Bone marrow (tissue), 2 donors: Measurements from ENCODE around the gene MYCBPAP.

Source experiments
- DNase-seq, 2 donors: peaks; one replicate each; lab custom pipeline; 2025; lab: John Stamatoyannopoulos, UW

The MYCBPAP gene

DNA sequence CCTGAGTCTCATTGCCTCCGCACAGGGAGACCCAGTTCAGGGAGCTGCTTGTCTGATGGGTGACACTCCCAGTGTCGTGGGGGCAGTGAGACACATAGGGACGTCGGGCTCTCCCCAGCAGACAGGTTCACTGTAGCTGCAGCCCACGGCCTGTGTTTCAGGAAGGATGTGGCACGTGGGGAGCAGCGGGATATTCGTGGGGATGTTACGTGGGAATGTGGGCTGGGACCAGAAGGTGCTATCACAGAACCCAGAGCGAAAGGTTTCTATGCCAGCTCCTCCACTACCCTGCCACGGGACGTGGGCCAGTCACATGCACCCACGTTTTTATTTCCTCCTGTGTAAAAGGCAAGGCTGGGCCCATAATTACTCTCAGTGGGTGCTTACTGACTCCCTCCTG is 68.6 kb downstream of the MYCBPAP start:
- DNase-seq: no peak

DNA sequence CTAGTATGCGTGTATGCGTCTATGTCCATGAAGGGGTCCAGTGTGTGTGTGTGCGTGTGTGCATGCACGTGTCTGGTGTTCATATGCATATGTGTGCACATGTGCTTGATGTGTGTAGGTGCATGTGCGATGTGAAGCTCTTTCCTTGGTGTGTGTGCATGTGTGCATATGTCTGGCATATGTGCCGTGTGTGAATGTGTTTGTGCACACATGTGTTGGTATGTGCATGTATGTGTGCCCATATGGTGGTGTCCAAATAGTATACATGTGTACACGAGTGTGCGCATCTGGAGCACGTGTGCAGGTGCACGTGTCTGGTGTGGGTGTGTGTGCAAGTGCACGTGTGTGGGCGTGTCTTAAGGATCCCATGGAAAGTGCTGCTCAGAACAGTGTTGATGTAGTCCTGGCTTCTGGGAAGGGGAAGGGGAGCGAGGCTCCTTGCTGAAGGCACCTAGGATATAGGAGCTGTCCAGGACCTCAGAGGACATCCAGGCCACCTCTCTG is 69.3 kb downstream of the MYCBPAP start:
- DNase-seq: no peak

- no peak for DNase-seq
Measured at GRCh38 chr17:50578173-50578572, 69.9 kb downstream of the MYCBPAP start.

- DNase-seq: no peak
Measured at GRCh38 chr17:50579399-50579798, 71.2 kb downstream of the MYCBPAP start.

GRCh38 chr17:50580646-50581045 is 72.4 kb downstream of the MYCBPAP start:
- no peak for DNase-seq
